ENCODE results near the gene LRRC1. TPM values are rescaled to one million over a fixed set of nuclear protein-coding genes. Genes with fewer than 3 reads are reported as not detected.
A peak's percentile ranks its signal among the peaks of the same experiment; 100 is the strongest.

The LRRC1 gene
- total RNA-seq, 1 donor from 2014 or later = 36.2 TPM

DNA sequence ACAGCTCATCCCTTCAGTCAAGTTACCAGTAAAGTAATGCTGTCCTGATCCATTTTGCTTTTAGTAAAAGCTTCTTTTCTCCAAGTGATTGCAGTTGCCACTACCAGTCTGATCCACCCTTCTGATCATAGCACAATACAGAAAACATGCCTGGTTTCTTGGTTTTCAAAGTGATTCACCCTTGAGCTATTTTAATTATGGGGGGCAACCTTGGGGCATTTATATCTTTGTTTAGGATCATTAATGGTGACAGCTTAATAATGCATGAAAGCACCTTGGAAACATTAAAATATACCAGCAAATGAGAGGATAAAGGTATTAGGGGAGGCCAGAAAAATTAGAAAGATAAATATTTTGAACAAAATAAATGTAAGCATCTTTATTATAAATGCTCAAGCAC, 38.4 kb downstream of the LRRC1 start:
- Mint-ChIP-seq H3K4me1 (ENCODE audit: low read depth) (peaks cover 20% of the 10 kb centered on the region), H3K27ac (no peak overlapping the region), H3K4me3 (ENCODE audit: low read depth) (no peak overlapping the region), H3K36me3 (ENCODE audit: insufficient read depth) (no peaks in the 10 kb centered on the region), H3K27me3 (no peaks in the 10 kb centered on the region), H3K9me3 (ENCODE audit: low read depth) (no peaks in the 10 kb centered on the region)
- DNase-seq (ENCODE audit: low spot score, unreplicated experiment) = no peak
- TF ChIP-seq, protein P1, sequence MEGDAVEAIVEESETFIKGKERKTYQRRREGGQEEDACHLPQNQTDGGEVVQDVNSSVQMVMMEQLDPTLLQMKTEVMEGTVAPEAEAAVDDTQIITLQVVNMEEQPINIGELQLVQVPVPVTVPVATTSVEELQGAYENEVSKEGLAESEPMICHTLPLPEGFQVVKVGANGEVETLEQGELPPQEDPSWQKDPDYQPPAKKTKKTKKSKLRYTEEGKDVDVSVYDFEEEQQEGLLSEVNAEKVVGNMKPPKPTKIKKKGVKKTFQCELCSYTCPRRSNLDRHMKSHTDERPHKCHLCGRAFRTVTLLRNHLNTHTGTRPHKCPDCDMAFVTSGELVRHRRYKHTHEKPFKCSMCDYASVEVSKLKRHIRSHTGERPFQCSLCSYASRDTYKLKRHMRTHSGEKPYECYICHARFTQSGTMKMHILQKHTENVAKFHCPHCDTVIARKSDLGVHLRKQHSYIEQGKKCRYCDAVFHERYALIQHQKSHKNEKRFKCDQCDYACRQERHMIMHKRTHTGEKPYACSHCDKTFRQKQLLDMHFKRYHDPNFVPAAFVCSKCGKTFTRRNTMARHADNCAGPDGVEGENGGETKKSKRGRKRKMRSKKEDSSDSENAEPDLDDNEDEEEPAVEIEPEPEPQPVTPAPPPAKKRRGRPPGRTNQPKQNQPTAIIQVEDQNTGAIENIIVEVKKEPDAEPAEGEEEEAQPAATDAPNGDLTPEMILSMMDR (IDR thresholded peaks at IDR 0.05; ENCODE audit: unreplicated experiment) = no peak

GRCh38 chr6:53834132-53834531, 39.3 kb downstream of the LRRC1 start:
- DNase-seq (ENCODE audit: low spot score, unreplicated experiment) = no peak
- Mint-ChIP-seq H3K4me3 (ENCODE audit: low read depth) (no peak overlapping the region), H3K36me3 (ENCODE audit: insufficient read depth) (no peaks in the 10 kb centered on the region), H3K9me3 (ENCODE audit: low read depth) (no peaks in the 10 kb centered on the region), H3K27ac (no peak overlapping the region), H3K27me3 (no peaks in the 10 kb centered on the region), H3K4me1 (ENCODE audit: low read depth) (peaks cover 21% of the 10 kb centered on the region)
- TF ChIP-seq, protein P1 (IDR thresholded peaks at IDR 0.05; ENCODE audit: unreplicated experiment) = no peak

- Mint-ChIP-seq H3K27ac (peak overlapping the region; percentile 16), H3K4me3 (ENCODE audit: low read depth) (no peak overlapping the region), H3K9me3 (ENCODE audit: low read depth) (peaks cover 12% of the 10 kb centered on the region), H3K4me1 (ENCODE audit: low read depth) (peaks cover 6% of the 10 kb centered on the region), H3K36me3 (ENCODE audit: insufficient read depth) (peaks cover 11% of the 10 kb centered on the region), H3K27me3 (no peaks in the 10 kb centered on the region)
- TF ChIP-seq, protein P1 (IDR thresholded peaks at IDR 0.05; ENCODE audit: unreplicated experiment) = no peak
- no peak for DNase-seq (ENCODE audit: low spot score, unreplicated experiment)
These were observed 43.3 kb downstream of the LRRC1 start for GRCh38 chr6:53837865-53838769.

DNA sequence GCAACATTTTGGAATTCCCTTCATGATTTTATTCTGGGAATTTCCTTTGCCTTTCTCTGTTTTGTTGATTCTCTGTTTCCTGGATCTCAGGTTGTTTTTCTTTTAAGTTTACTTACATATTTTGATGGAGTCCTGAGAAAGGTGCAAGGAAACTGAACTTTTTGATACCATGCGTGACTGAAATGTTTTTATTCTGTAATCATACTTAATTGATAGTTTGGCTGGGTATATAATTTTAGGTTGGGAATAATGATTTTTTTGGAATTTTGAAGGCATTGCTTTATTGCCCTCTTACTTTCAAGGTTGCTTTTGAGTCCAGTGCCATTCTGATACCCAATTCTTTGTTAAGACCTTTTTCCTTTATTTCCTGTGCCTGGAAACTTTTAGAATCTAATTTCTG, 45.2 kb downstream of the LRRC1 start:
- H3K27ac Mint-ChIP-seq = no peak overlapping the region
- H3K4me3 Mint-ChIP-seq (ENCODE audit: low read depth) = no peak overlapping the region
- H3K4me1 Mint-ChIP-seq (ENCODE audit: low read depth) = peaks cover 10% of the 10 kb centered on the region
- no peaks in the 10 kb centered on the region for H3K27me3 Mint-ChIP-seq
- H3K36me3 Mint-ChIP-seq (ENCODE audit: insufficient read depth) = peaks cover 13% of the 10 kb centered on the region
- TF ChIP-seq, protein P1 (IDR thresholded peaks at IDR 0.05; ENCODE audit: unreplicated experiment) = no peak
- H3K9me3 Mint-ChIP-seq (ENCODE audit: low read depth) = peaks cover 12% of the 10 kb centered on the region
- no peak for DNase-seq (ENCODE audit: low spot score, unreplicated experiment)

DNA sequence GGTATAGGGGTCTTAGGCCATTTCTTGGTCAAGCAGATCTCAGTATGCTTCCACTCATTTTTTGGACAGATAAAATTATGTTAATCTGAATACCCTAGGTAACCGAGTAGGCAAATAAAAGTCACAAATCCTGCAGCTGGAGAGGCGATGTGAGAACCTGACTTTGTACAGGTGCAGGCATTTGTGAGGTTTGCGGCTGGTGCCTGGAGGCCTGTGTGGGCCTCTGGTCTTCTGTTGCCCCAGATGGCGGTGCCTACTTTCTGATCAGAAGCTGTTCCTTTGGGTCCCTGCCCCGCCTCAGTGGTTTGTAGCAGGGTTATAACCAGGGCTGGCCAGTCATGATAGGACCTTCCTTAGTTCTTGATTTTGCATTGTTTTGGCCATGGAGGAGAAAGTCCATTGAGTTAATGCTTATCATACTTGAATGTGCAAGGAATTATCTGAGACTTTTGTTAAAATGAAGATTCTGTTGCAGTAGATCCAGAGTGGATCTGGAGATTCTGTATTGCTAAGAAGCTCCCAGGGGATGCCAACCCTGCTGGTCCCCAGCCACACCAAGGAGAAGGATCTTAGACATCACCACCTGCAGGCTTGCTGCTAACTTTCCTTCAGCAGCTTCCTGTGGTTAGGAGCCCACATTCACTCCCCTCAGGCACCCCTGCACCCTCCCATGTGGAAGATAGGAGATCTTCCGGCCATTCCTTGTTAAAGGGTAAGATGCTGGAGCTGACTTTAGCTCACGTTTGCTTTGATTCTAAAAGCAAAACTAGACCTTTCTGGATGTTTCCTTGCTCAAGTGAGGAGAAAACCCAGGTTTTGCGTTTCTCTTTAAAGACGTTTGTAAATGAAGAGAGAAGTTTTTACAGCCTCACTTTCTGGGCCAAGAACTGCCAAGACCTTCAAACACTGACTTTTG, 50.7 kb downstream of the LRRC1 start:
- Mint-ChIP-seq H3K27ac (peak overlapping the region; percentile 24), H3K36me3 (ENCODE audit: insufficient read depth) (peaks cover 9% of the 10 kb centered on the region), H3K9me3 (ENCODE audit: low read depth) (peaks cover 7% of the 10 kb centered on the region), H3K27me3 (no peaks in the 10 kb centered on the region), H3K4me1 (ENCODE audit: low read depth) (peaks cover 8% of the 10 kb centered on the region), H3K4me3 (ENCODE audit: low read depth) (no peak overlapping the region)
- TF ChIP-seq, protein P1 (IDR thresholded peaks at IDR 0.05; ENCODE audit: unreplicated experiment) = no peak
- DNase-seq (ENCODE audit: low spot score, unreplicated experiment) = no peak

All from progenitor cell of endocrine pancreas (in vitro differentiated cells).